HepG2 (cell line): ENCODE data around the gene TDG. TPM values are rescaled to one million over a fixed set of nuclear protein-coding genes. Genes with fewer than 3 reads are reported as not detected.

Experiments used
- ATAC-seq: fragments of 200-7000 bp; cut with Tn5 transposase; 3 replicates; pipeline ENCODE4 v1.9.1; 2020; ENCODE audit warnings: mild to moderate bottlenecking, moderate library complexity
- BruUV-seq: library from RNA; stranded (reverse); fragments of 400-500 nt; replicated peaks from 2 replicates; lab custom pipeline; 2021; lab: Mats Ljungman, UMichigan
- CTCF ChIA-PET: fragments of 300-600 bp; formaldehyde crosslinking; extraction: SDS; loops from one replicate; lab custom pipeline; 2021; ENCODE audit warnings: low total read pairs, inconsistent platforms, low intra/inter-chr PET ratio; lab: Yijun Ruan, JAX
- POLR2A ChIA-PET: fragments of 350-600 bp; sonication (Branson Sonifier 250); formaldehyde crosslinking; loops from one replicate; lab custom pipeline; 2020; ENCODE audit warnings: antibody characterized with exemption, inconsistent platforms; lab: Yijun Ruan, JAX
- DNase-seq: peaks from one replicate; pipeline ENCODE4 v3.0.0-alpha.2; 2015; ENCODE audit warnings: low spot score
- FAIRE-seq: peaks from 3 replicates; lab custom pipeline; 2011; peaks lifted over from hg19 to GRCh38; lab: Jason Lieb, UNC
- H2AFZ ChIP-seq: one replicate; pipeline ENCODE4 v1.6.1; 2011; ENCODE audit warnings: low read length, inconsistent platforms
- H3K27ac ChIP-seq: fragments of 300-600 bp; 3 replicates; pipeline ENCODE4 v1.8.0; 2011; ENCODE audit warnings: mixed run types, mild to moderate bottlenecking, mixed read lengths, low read length, inconsistent platforms; ENCODE audit not compliant: insufficient read depth; ENCODE audit errors: extremely low read length
- H3K27me3 ChIP-seq, 2 experiments: fragments of 200-600 bp in 1 of 2; 2 replicates in 1 of 2; 3 replicates in 1 of 2; pipeline versions ENCODE4 v1.6.0 to v1.8.0; 2011; ENCODE audit warnings: low read length in 2 of 2, mild to moderate bottlenecking in 2 of 2, moderate library complexity in 2 of 2, inconsistent platforms in 1 of 2; ENCODE audit not compliant: insufficient read depth in 2 of 2, control insufficient read depth in 1 of 2
- H3K36me3 ChIP-seq, 2 experiments: fragments of 200-600 bp in 1 of 2; replicated peaks in 1 of 2; 2 replicates in 1 of 2; 3 replicates in 1 of 2; pipeline versions ENCODE4 v1.5.1 to v1.8.0; 2011; ENCODE audit warnings: low read length in 2 of 2, inconsistent platforms in 1 of 2; ENCODE audit not compliant: insufficient read depth in 2 of 2, control insufficient read depth in 1 of 2
- H3K4me1 ChIP-seq: 2 replicates; pipeline ENCODE4 v1.5.1; 2012; ENCODE audit warnings: low read length, inconsistent platforms; ENCODE audit not compliant: insufficient read depth
- H3K4me2 ChIP-seq: 2 replicates; pipeline ENCODE4 v1.6.0; 2011; ENCODE audit warnings: low read depth, low read length, inconsistent platforms
- H3K4me3 ChIP-seq, 3 experiments: fragments of 200-600 bp in 1 of 3; sonication (generic), shearing (Covaris generic) in 1 of 3; replicated peaks in 1 of 3; 2 replicates each; pipeline ENCODE4 v1.5.1; 2011 to 2016; ENCODE audit warnings: low read length in 3 of 3, inconsistent platforms in 2 of 3, low read depth in 2 of 3, mild to moderate bottlenecking in 2 of 3, control low read depth in 1 of 3, mixed read lengths in 1 of 3; ENCODE audit not compliant: insufficient read depth in 1 of 3
- H3K79me2 ChIP-seq: one replicate; pipeline ENCODE4 v1.6.1; 2011; ENCODE audit warnings: low read length, inconsistent platforms; ENCODE audit not compliant: insufficient read depth
- H3K9ac ChIP-seq: 2 replicates; pipeline ENCODE4 v1.6.0; 2011; ENCODE audit warnings: mild to moderate bottlenecking, low read depth, low read length, inconsistent platforms; ENCODE audit not compliant: insufficient read depth
- H3K9me3 ChIP-seq: 2 replicates; pipeline ENCODE4 v1.5.1; 2012; ENCODE audit warnings: mild to moderate bottlenecking, low read length
- H4K20me1 ChIP-seq: 2 replicates; pipeline ENCODE4 v1.6.0; 2011; ENCODE audit warnings: inconsistent platforms, mild to moderate bottlenecking, low read length, moderate library complexity; ENCODE audit not compliant: insufficient read depth
- ATF7-NPFF ChIP-seq: sonication (generic); formaldehyde crosslinking; IDR thresholded peaks from 2 replicates; pipeline ENCODE4 v1.8.1; 2023; ENCODE audit warnings: mild to moderate bottlenecking, low read depth, missing genetic modification reagents, moderate library complexity
- BCL6 ChIP-seq: IDR thresholded peaks from 2 replicates; pipeline ENCODE4 v1.6.1; 2016; ENCODE audit warnings: missing genetic modification reagents, missing compliant biosample characterization
- HDAC2 ChIP-seq: sonication (generic); formaldehyde crosslinking; IDR thresholded peaks from 2 replicates; pipeline ENCODE4 v1.4.0; 2020; ENCODE audit warnings: missing genetic modification reagents
- NPAS2 ChIP-seq: sonication (generic); formaldehyde crosslinking; IDR thresholded peaks from 2 replicates; pipeline ENCODE4 v1.8.0; 2022; ENCODE audit warnings: mild to moderate bottlenecking, missing genetic modification reagents, borderline replicate concordance
- RARG ChIP-seq: sonication (generic); formaldehyde crosslinking; IDR thresholded peaks from 2 replicates; pipeline ENCODE4 v1.4.0; 2020; ENCODE audit warnings: low read depth, mild to moderate bottlenecking, missing genetic modification reagents
- SIN3B ChIP-seq: fragments of 150-350 bp; IDR thresholded peaks from 2 replicates; pipeline ENCODE4 v1.6.1; 2014; ENCODE audit warnings: low read length
- ZBTB7A ChIP-seq: sonication (generic); formaldehyde crosslinking; IDR thresholded peaks from 2 replicates; pipeline ENCODE4 v1.8.0; 2022; ENCODE audit warnings: mild to moderate bottlenecking, missing genetic modification reagents
- ZKSCAN5 ChIP-seq: sonication (generic); formaldehyde crosslinking; IDR thresholded peaks from 2 replicates; pipeline ENCODE4 v1.5.1; 2020; ENCODE audit warnings: mild to moderate bottlenecking, missing genetic modification reagents
- ZNF550 ChIP-seq: sonication (generic); formaldehyde crosslinking; IDR thresholded peaks from 2 replicates; pipeline ENCODE4 v1.4.0; 2020; ENCODE audit warnings: mild to moderate bottlenecking, missing genetic modification reagents, borderline replicate concordance
- ZSCAN9 ChIP-seq: IDR thresholded peaks from 2 replicates; pipeline ENCODE4 v1.6.1; 2016; ENCODE audit warnings: borderline replicate concordance
- WGBS: methylation state at CpG from one replicate; pipeline ENCODE4 v1.1.6; 2017; ENCODE audit warnings: low lambda C conversion rate; 5-methylcytosine and 5-hydroxymethylcytosine counted together
- in situ Hi-C: cut with HindIII; loops from 2 replicates; pipeline ENCODE4 v1.10.0; 2017; ENCODE audit warnings: low pct_unique_long_range_greater_than_20kb; ENCODE audit not compliant: extremely low pct_ligation_motif_present
- intact Hi-C: fragments of 100-400 bp; cut with micrococcal nuclease; formaldehyde crosslinking; loops from one replicate; pipeline ENCODE4 v1.10.0; 2022; ENCODE audit not compliant: unreplicated experiment
- polyA plus RNA-seq, 8 experiments: library from polyadenylated mRNA; depleted of rRNA in 3 of 8; stranded (reverse) in 7 of 8; unstranded in 1 of 8; fragments of >200 nt; fragmentation: Illumina TruSeq in 4 of 8; extraction: Trizol in 4 of 8; gene quantifications; 2 replicates each; pipeline versions ENCODE4 v1.2.1 to v1.2.3, GENCODE V29; 2011 to 2016; ENCODE audit warnings: low read depth in 4 of 8, missing spikeins in 1 of 8, mixed read lengths in 1 of 8; ENCODE audit not compliant: insufficient read depth in 1 of 8
- total RNA-seq, 5 experiments: library from RNA; depleted of rRNA; stranded (reverse); fragments of >200 nt; fragmentation: Illumina TruSeq; extraction: Trizol; gene quantifications; 2 replicates each; pipeline ENCODE4 v1.2.3, GENCODE V29; 2016; ENCODE audit warnings: low read depth in 1 of 5

The TDG gene
- total and polyA plus RNA-seq, 2 of the 13 experiments (the other 11 are each of a cell fraction or from before 2014, with no cell fraction given) = 14.2 to 19.5 TPM

GRCh38 chr12:103975368-103975767 is 9.7 kb downstream of the TDG start (continued):
- no peak for TF ChIP-seq ZBTB7A (CRISPR knock-in tag)
- no peak for TF ChIP-seq ATF7-NPFF (CRISPR knock-in tag)
- no peak for TF ChIP-seq NPAS2 (CRISPR knock-in tag)
- no peak for TF ChIP-seq ZNF550 (CRISPR knock-in tag)

DNA sequence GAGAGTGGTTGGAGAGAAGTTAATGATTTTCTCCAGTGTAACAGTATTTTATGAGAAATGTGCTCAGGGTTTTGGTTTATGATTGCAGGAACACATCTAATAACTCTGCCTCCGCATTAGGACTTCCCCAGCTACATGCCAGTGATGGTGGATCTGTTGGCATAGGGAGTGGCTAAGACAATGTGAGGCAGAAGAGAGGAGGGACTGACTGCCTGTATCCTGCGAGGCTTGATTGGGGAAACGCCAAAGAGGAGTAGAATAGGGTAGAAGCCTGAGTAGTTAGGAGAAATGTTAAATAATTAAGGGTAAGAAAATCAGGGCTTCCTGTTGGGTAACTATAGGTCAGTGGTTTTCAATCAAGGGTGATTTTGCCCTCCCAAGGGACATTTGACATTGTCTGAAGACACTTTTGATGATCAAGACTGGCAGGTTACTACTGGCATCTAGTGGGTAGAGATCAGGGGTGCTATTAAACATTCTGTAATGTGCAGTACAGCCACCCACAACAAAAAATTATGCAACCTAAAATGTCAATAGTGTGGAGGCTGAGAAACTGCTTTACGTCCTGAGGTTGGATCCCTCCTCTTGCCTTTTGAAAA is 12.8 kb downstream of the TDG start:
- Histone ChIP-seq H3K4me2 (no peak overlapping the region), H3K4me1 (peaks cover 7% of the 10 kb centered on the region), H3K9me3 (no peaks in the 10 kb centered on the region), H3K27ac (no peak overlapping the region), H3K9ac (no peak overlapping the region), H3K36me3 (peaks cover 14 to 54% of the 10 kb centered on the region in 2 experiments), H2AFZ (no peak overlapping the region), H3K27me3 (no peaks in the 10 kb centered on the region), H3K79me2 (peaks cover 11% of the 10 kb centered on the region), H4K20me1 (peaks cover 4% of the 10 kb centered on the region; the same call in 1 of the 2 replicates), H3K4me3 (no peak overlapping the region)
- POLR2A ChIA-PET = no interaction called here
- WGBS = 98% methylated on average over 4 of the region's 4 CpGs
- in situ Hi-C loops = no loop called here
- no peak for TF ChIP-seq RARG (CRISPR knock-in tag)
- TF ChIP-seq HDAC2 (CRISPR knock-in tag) = no peak
- no peak for TF ChIP-seq BCL6 (CRISPR knock-in tag)
- TF ChIP-seq SIN3B = no peak
- TF ChIP-seq ZSCAN9 (CRISPR knock-in tag) = no peak
- no peak for TF ChIP-seq ZKSCAN5
- DNase-seq (no peak), FAIRE-seq (no peak), ATAC-seq (no peak)
- CTCF ChIA-PET = no interaction called here
- no TSS peak for BruUV-seq
- intact Hi-C loops = no loop called here
